T-helper 2 cell treated with Interferon-gamma antibody and Interleukin-4, amounts not matched to agents 5 μg/mL and 100 μg/mL, for 36 hours (primary cell): ENCODE results near the gene UMODL1.

Experiments
- DNase-seq: peaks from one replicate; pipeline ENCODE4 v3.0.0; 2021; ENCODE audit warnings: low spot score
- H3K27ac Mint-ChIP-seq: one replicate; pipeline ENCODE4 v1.8.0; 2021; ENCODE audit warnings: mild to moderate bottlenecking, mixed read lengths
- H3K27me3 Mint-ChIP-seq: one replicate; pipeline ENCODE4 v1.8.0; 2021; ENCODE audit warnings: low read depth, mixed read lengths
- H3K36me3 Mint-ChIP-seq: one replicate; pipeline ENCODE4 v1.8.0; 2021; ENCODE audit warnings: low read depth, mixed read lengths
- H3K4me1 Mint-ChIP-seq: one replicate; pipeline ENCODE4 v1.8.0; 2021; ENCODE audit warnings: low read depth, mixed read lengths
- H3K4me3 Mint-ChIP-seq: one replicate; pipeline ENCODE4 v1.8.0; 2022; ENCODE audit warnings: mild to moderate bottlenecking, moderate library complexity, mixed read lengths
- H3K9me3 Mint-ChIP-seq: one replicate; pipeline ENCODE4 v1.8.0; 2021; ENCODE audit warnings: mixed read lengths

UMODL1 gene

DNA sequence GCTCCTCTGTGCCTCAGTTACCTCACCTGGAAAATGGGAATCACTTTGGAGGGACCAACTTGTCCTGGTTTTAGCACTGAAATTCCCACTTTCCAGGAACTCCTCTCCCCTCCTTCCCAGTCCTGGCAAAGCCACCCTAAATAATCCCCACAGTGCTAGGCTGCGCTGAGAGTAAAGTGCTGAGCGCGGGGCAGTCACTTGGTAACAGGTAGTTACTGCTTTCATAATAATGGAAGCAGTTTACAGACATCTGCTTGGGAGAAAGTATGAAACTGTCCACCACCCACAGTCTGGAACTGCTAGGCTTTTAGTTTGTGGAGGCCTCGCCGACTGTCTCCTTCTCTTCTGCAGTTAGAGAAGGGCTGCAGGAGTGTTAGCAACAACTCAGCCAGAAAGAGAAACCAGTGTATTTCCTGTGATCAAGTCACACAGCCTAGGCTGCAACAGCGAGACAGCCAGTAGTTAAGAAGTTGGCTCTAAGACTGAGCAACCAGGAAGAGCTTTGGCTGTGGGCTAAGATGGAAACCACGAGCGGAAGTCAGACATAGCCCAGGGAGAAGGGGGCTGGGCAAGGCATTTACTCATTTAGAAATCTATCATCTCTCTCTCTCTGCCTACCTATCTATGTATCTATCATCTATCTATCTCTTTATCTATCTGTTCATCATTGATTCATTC is 117.0 kb downstream of the UMODL1 start:
- Mint-ChIP-seq H3K27me3 (no peaks in the 10 kb centered on the region), H3K27ac (peak overlapping the region; percentile 92), H3K36me3 (peaks cover 11% of the 10 kb centered on the region), H3K4me1 (peaks cover 66% of the 10 kb centered on the region), H3K4me3 (peak overlapping the region; percentile 76), H3K9me3 (peaks cover 15% of the 10 kb centered on the region)
- peak; percentile 85 for DNase-seq

GRCh38 chr21:42188663-42189062 is 117.5 kb downstream of the UMODL1 start:
- H3K27ac Mint-ChIP-seq = peak overlapping the region; percentile 92
- peaks cover 15% of the 10 kb centered on the region for H3K9me3 Mint-ChIP-seq
- peak overlapping the region; percentile 76 for H3K4me3 Mint-ChIP-seq
- H3K27me3 Mint-ChIP-seq = no peaks in the 10 kb centered on the region
- H3K4me1 Mint-ChIP-seq = peaks cover 72% of the 10 kb centered on the region
- peaks cover 11% of the 10 kb centered on the region for H3K36me3 Mint-ChIP-seq
- no peak for DNase-seq

GRCh38 chr21:42189431-42189830 is 118.3 kb downstream of the UMODL1 start:
- Mint-ChIP-seq H3K27me3 (no peaks in the 10 kb centered on the region), H3K4me1 (peaks cover 77% of the 10 kb centered on the region), H3K4me3 (peak overlapping the region; percentile 20), H3K36me3 (peaks cover 13% of the 10 kb centered on the region), H3K9me3 (peaks cover 15% of the 10 kb centered on the region), H3K27ac (no peak overlapping the region)
- no peak for DNase-seq

DNA sequence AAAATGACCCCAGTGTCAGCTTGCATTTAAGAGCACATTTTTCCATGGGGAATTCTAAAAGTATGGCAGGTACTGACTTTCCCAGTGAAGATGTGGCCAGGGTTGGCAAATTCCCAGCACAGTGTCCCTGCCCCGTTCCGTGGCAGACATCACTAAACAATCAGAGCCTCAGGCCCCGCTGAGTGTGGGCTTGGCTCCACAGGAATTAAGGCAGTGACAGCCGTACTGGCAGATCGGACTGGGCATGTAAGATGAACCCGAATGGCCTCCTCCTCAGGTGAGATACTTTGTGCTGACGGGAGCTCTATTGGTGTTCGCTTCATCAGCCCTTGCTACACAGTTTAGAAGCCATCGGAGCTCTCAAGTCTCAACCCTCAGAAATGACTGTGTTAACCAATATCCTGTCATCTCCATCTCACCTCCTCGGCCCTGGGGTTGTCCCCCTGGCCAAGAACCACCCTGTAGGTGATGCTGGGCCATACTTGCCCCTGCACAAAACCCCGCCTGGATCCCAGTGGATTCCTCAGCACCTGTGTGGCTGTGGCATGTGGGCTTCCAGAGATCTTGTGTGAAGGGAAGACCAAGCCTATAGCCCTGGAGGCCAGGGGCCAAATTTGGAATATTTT is 118.9 kb downstream of the UMODL1 start:
- H3K27me3 Mint-ChIP-seq = no peaks in the 10 kb centered on the region
- H3K27ac Mint-ChIP-seq = no peak overlapping the region

DNA sequence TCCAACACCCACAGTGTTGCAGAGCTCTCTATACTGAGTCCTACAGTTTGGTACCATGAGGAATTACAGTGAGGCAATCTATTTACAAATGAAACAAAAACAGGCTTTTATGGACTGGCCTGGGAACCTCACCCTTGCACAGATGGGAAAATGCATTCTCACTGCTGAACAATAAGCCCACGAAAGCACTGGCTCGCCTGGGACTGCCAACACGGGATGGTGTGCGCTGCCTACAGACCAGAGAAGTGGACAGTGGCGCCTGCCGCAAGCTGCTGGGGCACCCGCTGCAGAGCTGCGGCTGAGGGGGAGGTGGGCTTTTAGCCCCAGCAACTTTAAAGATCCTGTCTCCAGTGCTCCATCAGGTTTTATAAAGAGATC is 119.4 kb downstream of the UMODL1 start:
- Mint-ChIP-seq H3K4me1 (peaks cover 83% of the 10 kb centered on the region), H3K27me3 (no peaks in the 10 kb centered on the region), H3K36me3 (peaks cover 13% of the 10 kb centered on the region), H3K4me3 (peak overlapping the region; percentile 20), H3K27ac (no peak overlapping the region), H3K9me3 (peaks cover 14% of the 10 kb centered on the region)
- DNase-seq = no peak

More for the DNA sequence above, 118.9 kb downstream of the UMODL1 start:
- Mint-ChIP-seq H3K4me1 (peaks cover 78% of the 10 kb centered on the region), H3K36me3 (peaks cover 13% of the 10 kb centered on the region), H3K4me3 (peak overlapping the region; percentile 20), H3K9me3 (peaks cover 15% of the 10 kb centered on the region)
- peak; percentile 32 for DNase-seq

- Mint-ChIP-seq H3K27me3 (no peaks in the 10 kb centered on the region), H3K4me3 (no peak overlapping the region), H3K4me1 (peaks cover 81% of the 10 kb centered on the region), H3K27ac (no peak overlapping the region), H3K36me3 (peaks cover 12% of the 10 kb centered on the region), H3K9me3 (peaks cover 8% of the 10 kb centered on the region)
- DNase-seq = no peak
These were observed 119.9 kb downstream of the UMODL1 start for GRCh38 chr21:42191064-42191463.

DNA sequence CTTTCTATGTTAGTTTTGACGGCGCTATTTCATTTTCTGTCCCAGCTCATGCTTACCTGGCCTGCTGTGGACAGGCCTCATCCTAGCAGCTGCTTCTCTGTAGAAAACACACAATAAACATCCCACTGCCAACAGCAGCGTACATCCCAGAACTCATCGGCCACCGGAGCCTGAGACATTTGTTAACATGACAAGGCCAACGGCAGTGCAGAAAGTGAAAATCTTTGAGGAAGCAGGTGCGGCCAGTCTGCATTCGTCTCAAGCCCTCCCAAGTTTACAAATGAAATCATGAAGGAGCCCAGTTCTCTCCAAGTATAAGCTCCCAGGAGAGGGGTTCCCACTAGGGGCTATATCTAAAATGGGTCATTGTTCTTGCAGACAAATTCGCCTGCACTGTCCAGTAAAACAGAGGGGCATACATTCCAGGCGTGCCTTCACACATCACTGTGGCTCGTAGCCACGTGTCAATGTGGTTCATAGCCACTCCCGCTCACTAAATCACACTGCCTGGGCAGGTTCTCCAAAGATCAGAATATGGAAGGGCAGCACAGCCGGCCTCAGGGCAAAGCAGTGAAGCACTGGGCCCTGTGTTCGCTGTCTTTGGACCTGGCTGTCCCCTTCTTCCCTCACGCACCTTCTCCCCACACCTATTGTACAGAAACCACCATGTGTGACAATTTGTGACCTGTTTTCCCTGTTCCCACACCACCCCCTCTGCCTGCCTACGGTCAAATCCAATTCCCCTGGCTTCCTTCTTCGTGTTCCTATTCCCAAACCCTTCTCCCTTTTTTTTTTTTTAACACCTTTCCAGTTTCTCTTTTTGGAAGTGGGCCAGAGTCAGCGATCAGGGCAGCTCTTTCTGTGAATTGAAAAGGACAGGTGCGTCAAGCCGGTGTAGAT is 120.8 kb downstream of the UMODL1 start:
- DNase-seq = no peak
- Mint-ChIP-seq H3K9me3 (no peaks in the 10 kb centered on the region), H3K4me3 (peak overlapping the region; percentile 22), H3K27ac (no peak overlapping the region), H3K4me1 (peaks cover 75% of the 10 kb centered on the region), H3K36me3 (peaks cover 5% of the 10 kb centered on the region), H3K27me3 (no peaks in the 10 kb centered on the region)
